HG03520 (cell line): ENCODE measurements around the gene THRSP.
"Not testable (repeated sequence)": the region's sequence is repeated elsewhere in the genome, so short reads cannot be mapped to it uniquely, and the experiment has no call there.

Source experiments
- ATAC-seq: cut with Tn5 transposase; IDR thresholded peaks from one replicate; pipeline ENCODE4 v1.9.1; 2021; ENCODE audit warnings: mild to moderate bottlenecking, moderate library complexity; ENCODE audit not compliant: unreplicated experiment

THRSP gene

DNA sequence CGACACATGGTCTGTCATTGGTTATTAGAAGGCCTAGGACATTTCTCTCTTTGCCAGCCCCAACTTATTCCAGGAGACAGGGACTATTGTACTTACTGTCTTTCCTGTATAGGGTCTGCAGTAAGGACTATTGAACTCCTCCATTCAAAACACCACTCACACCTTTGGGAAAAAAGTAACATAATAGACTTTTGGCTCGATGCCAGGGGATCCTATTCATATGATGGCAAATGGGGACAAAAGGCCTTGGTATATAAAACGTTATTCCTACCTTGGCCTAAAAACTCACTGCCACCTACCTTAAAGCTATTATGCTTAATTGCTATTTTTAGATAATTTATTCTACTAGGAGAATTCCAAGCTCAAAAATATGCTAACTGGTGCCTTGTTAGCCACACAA lies 22.3 kb downstream of the THRSP start:
- ATAC-seq: no peak

DNA sequence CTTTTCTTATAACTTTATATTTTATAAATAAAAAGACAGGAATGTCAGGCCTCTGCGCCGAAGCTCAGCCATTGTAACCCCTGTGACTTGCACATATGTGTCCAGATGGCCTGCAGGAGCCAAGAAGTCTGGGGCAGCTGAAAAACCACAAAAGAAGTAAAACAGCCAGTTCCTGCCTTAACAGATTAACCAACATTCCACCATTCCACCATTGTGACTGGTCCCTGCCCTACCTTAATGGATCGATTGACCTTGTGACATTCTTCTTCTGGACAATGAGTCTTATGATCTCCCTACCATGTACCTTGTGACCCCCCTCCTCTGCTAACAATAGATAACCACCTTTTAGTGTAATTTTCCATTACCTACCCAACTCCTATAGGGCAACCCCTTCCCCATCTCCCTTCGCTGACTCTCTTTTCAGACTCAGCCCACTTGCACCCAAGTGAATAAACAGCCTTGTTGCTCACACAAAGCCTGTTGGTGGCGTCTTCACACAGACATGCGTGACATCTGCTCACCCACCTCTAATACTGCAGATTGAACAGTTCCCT lies 22.9 kb downstream of the THRSP start:
- ATAC-seq: not testable (repeated sequence)

DNA sequence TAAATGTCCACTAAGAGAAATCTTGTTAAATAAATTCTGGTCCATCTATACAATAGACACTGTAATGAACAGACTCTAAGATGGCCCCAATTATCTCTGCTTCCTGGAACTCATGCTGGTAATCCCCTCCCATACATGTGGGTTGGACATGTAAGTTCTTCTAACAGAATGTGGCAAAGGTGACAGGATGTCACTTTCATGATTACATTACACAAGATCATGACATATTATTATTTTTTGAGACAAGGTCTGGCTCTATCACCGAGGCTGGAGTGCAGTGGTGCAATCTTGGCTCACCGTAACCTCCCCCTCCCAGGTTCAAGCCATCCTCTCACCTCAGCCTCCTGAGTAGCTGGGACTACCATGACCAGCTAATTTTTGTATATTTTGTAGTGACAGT lies 30.6 kb downstream of the THRSP start:
- ATAC-seq: no peak

DNA sequence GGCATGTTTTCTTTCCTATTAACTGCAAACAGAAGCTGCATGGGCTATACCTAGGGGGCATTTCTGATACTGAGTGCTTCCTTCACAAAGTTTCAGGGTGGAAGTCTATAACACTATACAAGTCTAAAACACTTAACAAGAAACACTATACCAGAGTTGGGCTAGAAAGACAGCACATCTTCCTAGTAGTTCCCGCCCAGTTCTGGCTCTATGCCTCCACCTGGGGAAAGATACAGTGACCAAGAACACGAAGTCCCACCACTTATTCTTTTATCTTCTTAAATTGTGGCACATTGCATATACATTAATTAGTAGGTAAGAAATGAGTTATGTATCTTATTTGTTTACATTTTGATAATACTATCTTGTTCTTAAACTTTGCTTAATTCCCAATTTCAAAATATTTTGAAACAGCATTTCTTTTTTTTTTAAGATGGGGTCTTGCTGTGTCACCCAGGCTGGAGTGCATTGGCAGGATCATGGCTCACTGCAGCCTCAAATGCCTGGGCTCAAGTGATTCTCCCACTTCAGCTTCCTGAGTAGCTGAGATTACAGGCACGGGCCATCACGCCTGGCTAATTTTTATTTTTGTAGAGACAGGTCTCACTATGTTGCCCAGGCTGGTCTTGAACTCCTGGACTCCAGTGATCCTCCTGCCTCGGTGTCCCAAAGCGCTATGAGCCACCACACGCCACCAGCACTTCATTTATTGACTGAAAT lies 34.2 kb downstream of the THRSP start:
- no peak for ATAC-seq

DNA sequence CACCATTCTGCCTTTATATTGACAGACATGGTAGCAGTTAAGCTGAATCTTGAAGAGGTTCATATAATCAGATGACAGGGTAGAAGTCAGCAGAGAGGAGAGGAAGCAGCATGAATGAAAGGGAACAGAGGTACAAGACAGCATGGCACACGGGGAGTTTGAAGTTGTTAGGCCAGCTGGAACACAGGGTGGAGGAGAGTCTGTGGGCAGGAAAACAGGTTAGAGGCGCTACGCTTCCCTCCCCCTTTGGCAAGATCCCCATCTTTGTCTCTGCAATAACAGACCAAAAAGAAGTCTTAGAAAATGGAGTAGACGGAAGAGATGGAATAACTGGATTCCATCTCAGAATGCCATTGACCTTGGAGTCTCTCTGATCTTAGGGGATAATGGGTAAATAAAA lies 36.0 kb downstream of the THRSP start:
- no peak for ATAC-seq

DNA sequence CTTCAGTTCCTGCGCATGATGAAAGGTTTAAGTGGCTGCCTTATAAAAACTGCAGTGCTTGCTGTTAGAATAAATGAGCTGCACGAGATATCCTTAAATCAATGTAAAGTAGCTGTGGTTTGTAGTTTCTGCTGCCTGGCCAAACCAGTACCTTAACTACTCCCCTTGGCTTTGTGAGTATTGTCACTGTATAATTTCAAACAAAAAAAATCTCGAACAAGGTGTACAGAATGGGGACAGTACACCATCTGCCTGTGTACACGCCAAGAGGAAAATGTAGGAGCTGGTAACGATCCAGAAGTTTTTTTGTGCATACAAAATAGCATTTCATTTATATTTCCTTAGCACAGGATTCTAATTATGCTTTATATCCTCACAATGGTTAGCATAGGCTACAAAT lies 36.6 kb downstream of the THRSP start:
- no peak for ATAC-seq

DNA sequence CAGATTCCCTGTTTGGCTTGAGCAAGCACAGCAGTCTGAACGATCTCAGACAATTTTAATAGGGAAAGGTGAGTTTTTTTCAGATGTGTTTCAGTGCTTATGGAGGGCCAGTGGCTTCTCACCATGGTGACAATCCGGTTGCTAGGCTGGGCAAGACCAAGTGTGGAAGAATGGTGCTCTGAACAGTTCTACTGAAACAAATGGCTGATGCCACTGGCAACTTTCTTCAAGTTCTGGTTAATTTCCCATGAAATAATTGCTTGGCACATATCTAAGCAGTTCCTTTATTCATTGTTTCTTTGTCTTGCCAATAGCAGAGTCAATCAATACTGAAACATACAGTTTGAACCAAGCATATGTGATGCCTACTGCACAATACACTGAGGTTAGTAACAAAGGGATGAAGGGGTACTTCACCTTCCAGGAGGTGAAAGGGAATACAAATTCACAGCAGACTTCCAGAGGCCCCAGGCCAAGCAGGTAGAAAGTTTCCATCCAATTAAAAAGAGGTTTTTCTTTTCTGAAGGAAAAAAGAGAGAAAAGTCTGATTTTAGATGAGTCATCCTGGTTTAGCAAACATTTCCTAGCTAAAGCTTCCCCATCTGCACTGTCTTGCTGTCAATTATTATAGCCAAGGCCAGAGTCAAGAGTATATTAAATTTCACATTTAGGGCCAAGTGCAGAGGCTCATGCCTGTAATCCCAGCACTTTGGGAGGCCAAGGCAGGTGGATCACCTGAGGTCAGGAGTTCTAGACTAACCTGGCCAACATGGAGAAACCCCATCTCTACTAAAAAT lies 37.2 kb downstream of the THRSP start:
- no peak for ATAC-seq

DNA sequence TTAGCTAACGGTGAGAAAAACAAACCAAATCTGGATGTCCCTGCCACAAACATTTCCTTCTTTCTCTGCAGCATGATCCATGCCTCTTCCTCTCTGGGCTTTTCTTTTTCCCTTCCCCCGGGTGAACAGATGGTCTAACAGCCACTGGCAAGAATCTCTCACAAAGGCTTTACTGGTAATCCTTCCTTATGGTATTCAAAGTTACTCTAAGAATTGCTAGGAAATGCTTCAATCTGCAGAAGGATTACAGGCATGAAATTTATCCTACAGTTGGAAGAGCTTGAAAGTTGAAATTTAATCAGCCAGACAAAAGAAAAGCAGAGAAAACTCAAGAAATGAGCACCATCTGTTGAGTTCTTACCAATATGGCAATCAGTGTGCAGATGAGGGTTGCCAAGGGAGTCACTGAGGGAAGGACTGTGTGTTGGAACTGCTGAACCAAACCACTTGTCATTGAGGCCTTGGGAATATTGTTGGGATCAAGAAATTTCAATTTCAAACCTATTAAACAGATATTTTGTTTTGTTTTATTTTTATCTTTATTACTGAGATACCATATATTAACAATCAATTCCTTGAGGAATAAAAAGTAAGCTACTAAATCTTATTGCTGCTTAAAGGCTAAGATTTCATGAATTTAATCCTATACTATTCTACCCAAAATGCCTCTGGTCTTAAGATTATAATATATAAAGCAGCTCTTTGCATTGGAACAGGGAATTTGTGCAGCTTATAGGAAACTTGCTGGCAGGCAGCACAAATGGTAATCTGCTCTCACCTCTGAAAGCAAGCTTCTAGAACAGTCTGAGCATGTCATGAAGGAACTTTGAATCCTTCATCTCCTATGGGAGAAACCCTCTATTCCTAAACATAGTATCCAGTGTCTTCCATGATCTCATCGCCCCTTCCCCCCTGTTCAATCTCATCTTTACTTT lies 45.7 kb downstream of the THRSP start:
- ATAC-seq: no peak

DNA sequence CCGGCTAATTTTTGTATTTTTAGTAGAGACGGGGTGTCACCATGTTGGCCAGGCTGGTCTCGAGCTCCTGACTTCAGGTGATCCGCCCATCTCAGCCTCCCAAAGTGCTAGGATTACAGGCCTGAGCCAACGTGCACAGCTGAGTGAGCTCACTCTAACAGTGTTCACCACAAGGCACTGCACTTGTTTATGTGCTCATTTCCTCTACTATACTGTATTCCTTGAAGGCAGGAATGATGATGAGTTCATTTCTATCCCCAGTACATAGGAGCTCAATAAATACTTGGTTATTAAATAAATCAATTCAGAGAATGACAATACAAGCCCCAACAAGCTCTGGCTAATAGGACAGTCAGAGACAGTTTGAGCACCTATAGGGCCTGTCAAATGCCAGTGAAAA lies 46.7 kb downstream of the THRSP start:
- ATAC-seq: no peak

DNA sequence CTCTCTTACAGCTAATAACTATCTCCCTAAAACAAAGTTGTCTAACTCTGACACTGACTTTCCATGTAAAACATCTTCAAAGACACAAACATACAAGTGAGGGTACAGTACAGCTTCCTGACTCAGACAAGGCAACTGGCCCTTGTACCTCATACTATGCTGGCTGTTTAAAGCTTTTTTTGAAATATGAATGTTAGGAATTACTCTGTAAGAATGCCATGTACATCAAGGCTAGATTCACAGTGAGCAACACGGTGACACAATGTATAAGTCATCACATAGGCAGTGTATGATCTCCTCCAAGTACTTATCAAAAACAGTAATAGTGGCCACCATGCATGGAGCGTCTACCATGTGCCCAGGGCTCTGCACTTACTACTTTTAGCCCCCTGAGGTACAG lies 47.2 kb downstream of the THRSP start:
- no peak for ATAC-seq

DNA sequence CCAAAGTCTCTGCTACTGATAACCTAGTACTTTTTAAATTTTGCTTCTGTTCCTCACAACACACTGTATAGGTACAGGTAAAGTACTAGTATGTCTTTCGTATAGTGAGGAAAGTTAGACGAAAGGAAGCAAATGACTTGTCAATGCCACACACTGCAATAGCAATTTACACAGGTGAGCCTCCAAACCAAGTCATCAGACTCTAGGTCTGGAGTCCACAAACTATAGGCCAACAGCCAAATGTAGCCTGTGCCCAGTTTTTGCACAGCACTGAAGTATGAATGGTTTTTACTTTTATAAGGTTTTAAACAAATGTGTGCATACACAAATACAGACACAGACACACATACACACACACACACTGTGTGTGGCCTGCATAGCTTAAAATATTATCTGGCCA lies 47.6 kb downstream of the THRSP start:
- ATAC-seq: no peak

DNA sequence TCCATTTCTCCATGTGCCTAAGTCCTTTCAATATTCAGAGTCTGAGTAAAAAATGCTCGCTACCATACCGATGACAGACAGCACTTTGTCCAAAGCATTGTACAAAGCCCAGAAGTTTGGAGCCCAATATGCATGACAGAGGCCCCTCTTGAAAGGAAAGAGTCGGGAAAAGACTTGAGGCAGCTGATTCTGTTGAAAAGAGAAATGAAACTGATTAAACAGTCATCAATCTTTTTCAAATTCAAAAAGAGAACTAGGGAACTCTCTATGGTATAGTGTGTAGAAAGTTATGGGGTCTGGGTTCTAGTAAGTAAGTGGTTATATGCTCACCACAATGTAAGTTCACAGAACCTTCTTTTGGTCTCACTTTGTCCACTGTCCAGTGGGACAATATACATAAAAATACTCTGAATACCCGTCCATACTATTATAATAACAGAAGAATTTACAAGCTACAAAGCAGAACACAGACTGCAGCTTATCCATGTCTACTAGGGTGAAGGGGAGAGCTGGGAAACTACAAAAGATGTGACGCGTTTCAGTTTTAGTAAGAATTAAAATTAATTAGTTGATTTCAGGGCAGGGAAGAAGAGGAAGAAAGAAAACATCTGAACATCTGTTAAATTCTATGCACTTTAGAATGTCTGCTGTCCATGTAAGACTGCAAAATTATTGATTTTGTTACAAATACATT lies 49.1 kb downstream of the THRSP start:
- ATAC-seq: no peak
